Measurements from ENCODE around the gene ZNF385A.

ZNF385A gene

GRCh38 chr12:54392485-54393206, 8.1 kb upstream of the ZNF385A start:
- no peak for TF ChIP-seq CTCF (IDR thresholded peaks at IDR 0.05; ENCODE audit: insufficient read depth, low read depth, low read length, missing control alignments)
- peak overlapping the region; percentile 97 for H3K4me3 ChIP-seq (ENCODE audit: low read length)
- DNase-seq (ENCODE audit: low read depth): peak; percentile 67

- H3K4me3 ChIP-seq (ENCODE audit: low read length): peak overlapping the region; percentile 97
- DNase-seq (ENCODE audit: low read depth): peak; percentile 82
- TF ChIP-seq CTCF (IDR thresholded peaks at IDR 0.05; ENCODE audit: insufficient read depth, low read depth, low read length, missing control alignments): peak; percentile 30
Measured at GRCh38 chr12:54390668-54391551, 6.4 kb upstream of the ZNF385A start.

GRCh38 chr12:54390176-54390667, 5.7 kb upstream of the ZNF385A start:
- H3K4me3 ChIP-seq (ENCODE audit: low read length): peak overlapping the region; percentile 97
- peak; percentile 90 for DNase-seq (ENCODE audit: low read depth)
- no peak for TF ChIP-seq CTCF (IDR thresholded peaks at IDR 0.05; ENCODE audit: insufficient read depth, low read depth, low read length, missing control alignments)

GRCh38 chr12:54389607-54390175, 5.2 kb upstream of the ZNF385A start:
- TF ChIP-seq CTCF (IDR thresholded peaks at IDR 0.05; ENCODE audit: insufficient read depth, low read depth, low read length, missing control alignments): no peak
- H3K4me3 ChIP-seq (ENCODE audit: low read length): peak overlapping the region; percentile 97
- no peak for DNase-seq (ENCODE audit: low read depth)

- TF ChIP-seq CTCF (IDR thresholded peaks at IDR 0.05; ENCODE audit: insufficient read depth, low read depth, low read length, missing control alignments): no peak
- no peak for DNase-seq (ENCODE audit: low read depth)
- peak overlapping the region; percentile 97 for H3K4me3 ChIP-seq (ENCODE audit: low read length)
Measured at GRCh38 chr12:54389134-54389508, 4.6 kb upstream of the ZNF385A start.

- no peak for TF ChIP-seq CTCF (IDR thresholded peaks at IDR 0.05; ENCODE audit: insufficient read depth, low read depth, low read length, missing control alignments)
- DNase-seq (ENCODE audit: low read depth): no peak
- peak overlapping the region; percentile 97 for H3K4me3 ChIP-seq (ENCODE audit: low read length)
Measured at GRCh38 chr12:54388237-54389133, 4.0 kb upstream of the ZNF385A start.

Data from epithelial cell of esophagus (primary cell).